ENCODE measurements around the gene CREB1. TPM values are rescaled to one million over a fixed set of nuclear protein-coding genes. Genes with fewer than 3 reads are reported as not detected.
"Not testable (repeated sequence)": the region's sequence is repeated elsewhere in the genome, so short reads cannot be mapped to it uniquely, and the experiment has no call there.

The CREB1 gene
- total and polyA plus RNA-seq, 2 donors (not counting 3 experiments of a cell fraction or from before 2014, with no cell fraction given), result 31.0 to 71.1 TPM

- ChIA-PET CTCF (no interaction called here), POLR2A (no interaction called here)
- TF ChIP-seq MAX (IDR thresholded peaks at IDR 0.05; ENCODE audit: insufficient read depth, insufficient read length) (no peak), CTCF (IDR thresholded peaks at IDR 0.05; ENCODE audit: extremely low read depth in 1 of 2, insufficient read depth in 1 of 2, low read depth in 1 of 2, low read length in 2 of 2) (no peak), GATA2 (IDR thresholded peaks at IDR 0.05; ENCODE audit: insufficient read depth, insufficient read length, low read depth, low read length) (no peak)
Measured at GRCh38 chr2:207643892-207644291, 114.1 kb downstream of the CREB1 start.

GRCh38 chr2:207646582-207646981 lies 116.8 kb downstream of the CREB1 start:
- DNase-seq (ENCODE audit: low read depth, low spot score); H3K4me1 ChIP-seq (ENCODE audit: control insufficient read depth, extremely low read depth, insufficient read depth, low read length); H3K27me3 ChIP-seq (ENCODE audit: control insufficient read depth in 2 of 2, insufficient read depth in 2 of 2, low read length in 2 of 2); H3K4me2 ChIP-seq (ENCODE audit: insufficient read depth, low read length); H3K27ac ChIP-seq (ENCODE audit: insufficient read depth, low read depth, low read length); dilution Hi-C loops (cut with MboI; ENCODE audit: extremely low pct_ligation_motif_present, low sequenced_read_pairs); H3K9me1 ChIP-seq (replicated peaks; ENCODE audit: control insufficient read depth, extremely low read depth, insufficient read depth, low read length); H3K9me3 ChIP-seq (replicated peaks; ENCODE audit: control insufficient read depth, insufficient read depth, low read length); H3K36me3 ChIP-seq (ENCODE audit: control insufficient read depth in 2 of 2, extremely low read depth in 1 of 2, insufficient read depth in 2 of 2, low read length in 2 of 2); H3K9ac ChIP-seq (replicated peaks; ENCODE audit: extremely low read depth, insufficient read depth, low read length); H2AFZ ChIP-seq (ENCODE audit: low read depth, low read length); FAIRE-seq; BruUV-seq (replicated peaks); H3K4me3 ChIP-seq (replicated peaks in 1 of 3; ENCODE audit: insufficient read depth in 1 of 3, low read depth in 1 of 3, low read length in 3 of 3); POLR2A ChIA-PET; H4K20me1 ChIP-seq (replicated peaks; ENCODE audit: control insufficient read depth, extremely low read depth, insufficient read depth, low read length); intact Hi-C loops (cut with micrococcal nuclease); H3K79me2 ChIP-seq (ENCODE audit: control insufficient read depth, insufficient read depth, low read length): not testable (repeated sequence)
- CTCF ChIA-PET, result interaction anchor here (1.1 to 1.2 kb wide), 2 partner anchors 21 to 425 kb away, joined by 3 to 4 read pairs; no protein-coding TSS in a partner anchor

More at GRCh38 chr2:207643892-207644291, 114.1 kb downstream of the CREB1 start:
- H3K9ac ChIP-seq (replicated peaks; ENCODE audit: extremely low read depth, insufficient read depth, low read length), result no peak overlapping the region
- dilution Hi-C loops (cut with MboI; ENCODE audit: extremely low pct_ligation_motif_present, low sequenced_read_pairs), result no loop called here
- intact Hi-C loops (cut with micrococcal nuclease), result no loop called here
- H3K4me2 ChIP-seq (ENCODE audit: insufficient read depth, low read length), result no peak overlapping the region
- H3K79me2 ChIP-seq (ENCODE audit: control insufficient read depth, insufficient read depth, low read length), result no peaks in the 10 kb centered on the region
- DNase-seq (ENCODE audit: low read depth, low spot score), result no peak
- H2AFZ ChIP-seq (ENCODE audit: low read depth, low read length), result no peak overlapping the region
- no peaks in the 10 kb centered on the region for H3K36me3 ChIP-seq (ENCODE audit: control insufficient read depth in 2 of 2, extremely low read depth in 1 of 2, insufficient read depth in 2 of 2, low read length in 2 of 2)
- no peak overlapping the region for H3K27ac ChIP-seq (ENCODE audit: insufficient read depth, low read depth, low read length)
- no TSS peak for BruUV-seq (replicated peaks)
- H3K4me3 ChIP-seq (replicated peaks in 1 of 3; ENCODE audit: insufficient read depth in 1 of 3, low read depth in 1 of 3, low read length in 3 of 3), result no peak overlapping the region
- H3K9me3 ChIP-seq (replicated peaks; ENCODE audit: control insufficient read depth, insufficient read depth, low read length), result no peaks in the 10 kb centered on the region
- no peaks in the 10 kb centered on the region for H3K9me1 ChIP-seq (replicated peaks; ENCODE audit: control insufficient read depth, extremely low read depth, insufficient read depth, low read length)
- FAIRE-seq, result no peak
- H3K4me1 ChIP-seq (ENCODE audit: control insufficient read depth, extremely low read depth, insufficient read depth, low read length), result no peaks in the 10 kb centered on the region
- H3K27me3 ChIP-seq (ENCODE audit: control insufficient read depth in 2 of 2, insufficient read depth in 2 of 2, low read length in 2 of 2), result no peaks in the 10 kb centered on the region
- no peaks in the 10 kb centered on the region for H4K20me1 ChIP-seq (replicated peaks; ENCODE audit: control insufficient read depth, extremely low read depth, insufficient read depth, low read length)

Other genes starting within 250 kb of the CREB1 start
- gene METTL21A, start 95.4 kb downstream of the CREB1 start, total RNA-seq, result 12.8 and 14.0 TPM in 2 replicates
- gene METTL21A, start 95.4 kb downstream of the CREB1 start, polyA plus RNA-seq, result 11.4 and 11.6 TPM in 2 replicates
- 47.3 and 49.3 TPM in 2 replicates for gene CCNYL1, start 181.7 kb downstream of the CREB1 start, total RNA-seq
- gene CCNYL1, start 181.7 kb downstream of the CREB1 start, polyA plus RNA-seq, result 11.3 and 15.2 TPM in 2 replicates
- 2.8 and 3.3 TPM in 2 replicates for gene FZD5, start 239.9 kb downstream of the CREB1 start, total RNA-seq
- 0.72 and 0.99 TPM in 2 replicates for gene FZD5, start 239.9 kb downstream of the CREB1 start, polyA plus RNA-seq